ENCODE measurements around the gene UBE2G1. TPM values are rescaled to one million over a fixed set of nuclear protein-coding genes. Genes with fewer than 3 reads are reported as not detected.

The UBE2G1 gene
- total and polyA plus RNA-seq, 2 of the 8 experiments (the other 6 are each of a cell fraction or from before 2014, with no cell fraction given), result 73.9 to 170 TPM

- Histone ChIP-seq H3K79me1 (ENCODE audit: low read depth, low read length) (no peaks in the 10 kb centered on the region), H3K4me3 (ENCODE audit: extremely low read depth in 1 of 4, insufficient read depth in 2 of 4, low read depth in 3 of 4, low read length in 4 of 4) (no peak overlapping the region), H4K8ac (ENCODE audit: extremely low read depth, insufficient read depth, low read length) (no peak overlapping the region), H3K23ac (ENCODE audit: insufficient read length) (no peak overlapping the region), H2BK12ac (ENCODE audit: low read depth, low read length) (no peak overlapping the region), H2AK5ac (ENCODE audit: low read depth, low read length) (no peak overlapping the region), H3K4me1 (replicated peaks in 1 of 4; ENCODE audit: control insufficient read depth in 3 of 4, insufficient read depth in 4 of 4, low read length in 3 of 4) (peaks cover 0 to 7% (median 5%) of the 10 kb centered on the region in 4 experiments; a peak in 4 of 7 replicates), H4K5ac (ENCODE audit: insufficient read length, low read depth, low read length) (no peak overlapping the region), H3K9ac (replicated peaks in 1 of 4; ENCODE audit: extremely low read depth in 1 of 4, low read depth in 3 of 4, low read length in 3 of 4) (no peak overlapping the region), H3K9me3 (ENCODE audit: insufficient read depth in 2 of 2, low read depth in 1 of 2, low read length in 1 of 2) (no peaks in the 10 kb centered on the region), H3K23me2 (ENCODE audit: low read depth, low read length) (no peaks in the 10 kb centered on the region; the same call in 1 of the 2 replicates), H4K91ac (replicated peaks; ENCODE audit: insufficient read length, low read length) (no peak overlapping the region), H3K56ac (replicated peaks; ENCODE audit: insufficient read length, low read depth, low read length) (no peak overlapping the region), H4K20me1 (replicated peaks in 1 of 2; ENCODE audit: control insufficient read depth in 1 of 2, insufficient read depth in 2 of 2, low read length in 2 of 2) (no peaks in the 10 kb centered on the region), H3K36me3 (ENCODE audit: control insufficient read depth in 2 of 4, insufficient read depth in 4 of 4, low read length in 3 of 4) (no peaks in the 10 kb centered on the region), H3K4ac (replicated peaks; ENCODE audit: insufficient read length, low read depth, low read length) (no peak overlapping the region), H3K18ac (ENCODE audit: extremely low read depth, low read length) (no peak overlapping the region), H2BK120ac (replicated peaks; ENCODE audit: low read depth, low read length) (no peak overlapping the region), H2BK15ac (ENCODE audit: low read length) (no peak overlapping the region), H2AFZ (ENCODE audit: low read length) (no peak overlapping the region), H3K14ac (ENCODE audit: insufficient read length) (no peak overlapping the region), H3K79me2 (ENCODE audit: control insufficient read depth in 1 of 2, insufficient read depth in 2 of 2, low read length in 2 of 2) (no peaks in the 10 kb centered on the region), H3K27me3 (replicated peaks in 1 of 4; ENCODE audit: control insufficient read depth in 3 of 4, extremely low read depth in 1 of 4, insufficient read depth in 3 of 4, low read length in 3 of 4) (no peaks in the 10 kb centered on the region), H3K27ac (ENCODE audit: low read depth, low read length) (no peak overlapping the region), H2BK20ac (ENCODE audit: low read length) (no peak overlapping the region), H2BK5ac (ENCODE audit: low read depth, low read length) (no peak overlapping the region), H3K4me2 (ENCODE audit: insufficient read depth in 1 of 2, low read depth in 2 of 2, low read length in 2 of 2) (no peak overlapping the region)
- POLR2A ChIA-PET (ENCODE audit: partially characterized antibody), result interaction anchor here (1.2 to 3.4 kb wide), 4 partner anchors 12 to 235 kb away, joined by 4 to 19 read pairs (median 4); partner anchors contain the start of genes CYB5D2 and UBE2G1
- WGBS, 2 experiments (ENCODE audit: extremely low coverage in 1 of 2, insufficient coverage in 1 of 2, insufficient read length in 1 of 2, insufficient replicate concordance in 2 of 2, low coverage in 1 of 2, low lambda C conversion rate in 2 of 2, missing lambda C conversion rate in 1 of 2), result 92% methylated on average over 1 of the region's 1 CpG; no CpG with 5 or more reads in 1 of the 2 experiments
- CTCF ChIA-PET (ENCODE audit: partially characterized antibody), result interaction anchor here (0.7 to 2.5 kb wide), 4 partner anchors 27 to 222 kb away, joined by 3 to 9 read pairs (median 4); no protein-coding TSS in a partner anchor
- DNase-seq (ENCODE audit: low read depth in 1 of 2, low spot score in 2 of 2), result no peak
- no peak for FAIRE-seq
- no peak for TF ChIP-seq TCF12 (IDR thresholded peaks at IDR 0.05; ENCODE audit: low read depth, low read length)
- no peak for TF ChIP-seq MAFK (IDR thresholded peaks at IDR 0.05; ENCODE audit: low read depth, low read length)
- TF ChIP-seq TBP (IDR thresholded peaks at IDR 0.05; ENCODE audit: low read depth, low read length), result no peak
- TF ChIP-seq ZNF274 (IDR thresholded peaks at IDR 0.05; ENCODE audit: borderline replicate concordance, extremely low read depth, low read length), result no peak
- no peak for TF ChIP-seq BACH1 (IDR thresholded peaks at IDR 0.05; ENCODE audit: low read length)
- no peak for TF ChIP-seq RNF2 (IDR thresholded peaks at IDR 0.05; ENCODE audit: borderline replicate concordance, low read depth, low read length, missing control alignments, poor library complexity, severe bottlenecking)
- TF ChIP-seq RFX5 (IDR thresholded peaks at IDR 0.05; ENCODE audit: borderline replicate concordance, low read depth, low read length), result no peak
- no peak for TF ChIP-seq CEBPB (IDR thresholded peaks at IDR 0.05; ENCODE audit: low read depth, low read length)
- no peak for TF ChIP-seq USF2 (IDR thresholded peaks at IDR 0.05; ENCODE audit: low read length)
- TF ChIP-seq EP300 (IDR thresholded peaks at IDR 0.05; ENCODE audit: borderline replicate concordance in 1 of 2, low read depth in 2 of 2, low read length in 2 of 2), result no peak
- no peak for TF ChIP-seq SAP30 (IDR thresholded peaks at IDR 0.05; ENCODE audit: insufficient read depth, insufficient replicate concordance, low read length)
- TF ChIP-seq GTF2F1 (IDR thresholded peaks at IDR 0.05; ENCODE audit: borderline replicate concordance, low read depth, low read length), result no peak
Measured at GRCh38 chr17:4378626-4379025, 12.2 kb upstream of the UBE2G1 start.

All from H1 (cell line).